GM21360 (cell line): Measurements from ENCODE around the gene CCL3.
"Not testable (repeated sequence)": the region's sequence is repeated elsewhere in the genome, so short reads cannot be mapped to it uniquely, and the experiment has no call there.

Source experiments
- ATAC-seq: cut with Tn5 transposase; IDR thresholded peaks from one replicate; pipeline ENCODE4 v1.9.1; 2021; ENCODE audit warnings: mild to moderate bottlenecking, moderate library complexity; ENCODE audit not compliant: unreplicated experiment

CCL3 gene

GRCh38 chr17:36089888-36090836 is at the start of gene CCL3:
CCL3 (minus strand) TSS chr17:36090143; CDS start chr17:36090058, 85 bp downstream.
- ATAC-seq = peak; percentile 55

- no peak for ATAC-seq
Measured at GRCh38 chr17:36136439-36136838, 46.5 kb upstream of the CCL3 start.

- no peak for ATAC-seq
Measured at GRCh38 chr17:36136036-36136435, 46.1 kb upstream of the CCL3 start.

- ATAC-seq = no peak
Measured at GRCh38 chr17:36135465-36135864, 45.5 kb upstream of the CCL3 start.

GRCh38 chr17:36133602-36134236 is 43.8 kb upstream of the CCL3 start:
- ATAC-seq = no peak

- ATAC-seq = no peak
Measured at GRCh38 chr17:36132421-36132831, 42.5 kb upstream of the CCL3 start.

GRCh38 chr17:36131931-36132330 is 42.0 kb upstream of the CCL3 start:
- no peak for ATAC-seq

- no peak for ATAC-seq
Measured at GRCh38 chr17:36131421-36131820, 41.5 kb upstream of the CCL3 start.

- ATAC-seq = no peak
Measured at GRCh38 chr17:36130346-36130745, 40.4 kb upstream of the CCL3 start.

GRCh38 chr17:36129616-36130015 is 39.7 kb upstream of the CCL3 start:
- no peak for ATAC-seq

GRCh38 chr17:36128411-36128978 is 38.6 kb upstream of the CCL3 start:
- ATAC-seq = no peak

GRCh38 chr17:36127911-36128310 is 38.0 kb upstream of the CCL3 start:
- ATAC-seq = no peak

GRCh38 chr17:36127199-36127893 is 37.4 kb upstream of the CCL3 start:
- no peak for ATAC-seq

GRCh38 chr17:36124879-36125824 is 35.2 kb upstream of the CCL3 start:
- no peak for ATAC-seq

- no peak for ATAC-seq
Measured at GRCh38 chr17:36123431-36123830, 33.5 kb upstream of the CCL3 start.

GRCh38 chr17:36121099-36121498 is 31.2 kb upstream of the CCL3 start:
- not testable (repeated sequence) for ATAC-seq

- ATAC-seq = no peak
Measured at GRCh38 chr17:36120221-36120620, 30.3 kb upstream of the CCL3 start.

GRCh38 chr17:36118477-36119353 is 28.8 kb upstream of the CCL3 start:
- no peak for ATAC-seq
